Caco-2 (cell line): Measurements from ENCODE around the gene MTX1. TPM values are rescaled to one million over a fixed set of nuclear protein-coding genes. Genes with fewer than 3 reads are reported as not detected.
"Not testable (repeated sequence)": the region's sequence is repeated elsewhere in the genome, so short reads cannot be mapped to it uniquely, and the experiment has no call there.

ENCODE experiments used
- BruUV-seq: library from RNA; stranded (reverse); fragments of 400-500 nt; replicated peaks from 2 replicates; lab custom pipeline; 2021; lab: Mats Ljungman, UMichigan
- CTCF ChIA-PET: fragments of 300-600 bp; sonication (Branson Sonifier 250); formaldehyde crosslinking; loops from one replicate; lab custom pipeline; 2022; ENCODE audit warnings: antibody characterized with exemption; lab: Charles Lee
- POLR2A ChIA-PET: fragments of 300-600 bp; sonication (Branson Sonifier 250); formaldehyde crosslinking; loops from one replicate; lab custom pipeline; 2022; ENCODE audit warnings: antibody characterized with exemption; lab: Charles Lee
- DNase-seq, 2 experiments: peaks; one replicate each; pipeline versions ENCODE4 v3.0.0 to v3.0.0-alpha.2; 2020 to 2022
- H3K27me3 ChIP-seq: replicated peaks from 2 replicates; pipeline ENCODE4 v1.6.0; 2011; ENCODE audit warnings: low read length; ENCODE audit not compliant: control insufficient read depth, insufficient read depth
- H3K36me3 ChIP-seq: 2 replicates; pipeline ENCODE4 v1.5.1; 2011; ENCODE audit warnings: low read length; ENCODE audit not compliant: control insufficient read depth, insufficient read depth
- H3K4me1 ChIP-seq: fragments of 250-450 bp; sonication (Bioruptor Pico); 2 replicates; pipeline ENCODE4 v1.5.1; 2020; ENCODE audit warnings: mild to moderate bottlenecking
- H3K4me3 ChIP-seq: 2 replicates; pipeline ENCODE4 v1.5.1; 2011; ENCODE audit warnings: low read depth, mild to moderate bottlenecking, control low read depth, low read length
- H3K9me3 ChIP-seq: fragments of 250-450 bp; sonication (Bioruptor Pico); 2 replicates; pipeline ENCODE4 v1.5.1; 2020; ENCODE audit warnings: mild to moderate bottlenecking, moderate library complexity
- H3K27ac Mint-ChIP-seq: one replicate; pipeline ENCODE4 v1.8.0; 2022; ENCODE audit warnings: mixed read lengths; ENCODE audit not compliant: unreplicated experiment
- H3K27me3 Mint-ChIP-seq: one replicate; pipeline ENCODE4 v1.8.0; 2022; ENCODE audit warnings: mixed read lengths; ENCODE audit not compliant: insufficient read depth, unreplicated experiment
- H3K36me3 Mint-ChIP-seq: one replicate; pipeline ENCODE4 v1.8.0; 2022; ENCODE audit warnings: mild to moderate bottlenecking, mixed read lengths; ENCODE audit not compliant: insufficient read depth, unreplicated experiment
- H3K4me1 Mint-ChIP-seq: one replicate; pipeline ENCODE4 v1.8.0; 2022; ENCODE audit warnings: low read depth, mixed read lengths; ENCODE audit not compliant: unreplicated experiment
- H3K4me3 Mint-ChIP-seq: one replicate; pipeline ENCODE4 v1.8.0; 2022; ENCODE audit warnings: mild to moderate bottlenecking, moderate library complexity, mixed read lengths; ENCODE audit not compliant: unreplicated experiment
- H3K9me3 Mint-ChIP-seq: one replicate; pipeline ENCODE4 v1.8.0; 2022; ENCODE audit warnings: mixed read lengths; ENCODE audit not compliant: unreplicated experiment
- intact Hi-C: fragments of 100-400 bp; cut with micrococcal nuclease; formaldehyde crosslinking; loops from one replicate; pipeline ENCODE4 v1.10.0; 2022; ENCODE audit not compliant: unreplicated experiment
- total RNA-seq: library from RNA; stranded (reverse); gene quantifications from 2 replicates; pipeline ENCODE4 v1.2.3, GENCODE V29; 2022
- TF ChIP-seq, protein P1 (sequence below), 2 experiments: fragments of 200-600 bp in 1 of 2; IDR thresholded peaks; 1 replicate in 1 of 2; 2 replicates in 1 of 2; pipeline versions ENCODE4 v1.5.1 to v1.8.0; 2011 to 2022; ENCODE audit warnings: antibody characterized with exemption in 1 of 2, control low read depth in 1 of 2, inconsistent platforms in 1 of 2, low read depth in 1 of 2, low read length in 1 of 2, mild to moderate bottlenecking in 1 of 2, moderate library complexity in 1 of 2; ENCODE audit not compliant: insufficient read depth in 1 of 2, severe bottlenecking in 1 of 2, unreplicated experiment in 1 of 2

Gene MTX1
- total RNA-seq, 1 experiment from 2014 or later = 65.3 TPM

DNA sequence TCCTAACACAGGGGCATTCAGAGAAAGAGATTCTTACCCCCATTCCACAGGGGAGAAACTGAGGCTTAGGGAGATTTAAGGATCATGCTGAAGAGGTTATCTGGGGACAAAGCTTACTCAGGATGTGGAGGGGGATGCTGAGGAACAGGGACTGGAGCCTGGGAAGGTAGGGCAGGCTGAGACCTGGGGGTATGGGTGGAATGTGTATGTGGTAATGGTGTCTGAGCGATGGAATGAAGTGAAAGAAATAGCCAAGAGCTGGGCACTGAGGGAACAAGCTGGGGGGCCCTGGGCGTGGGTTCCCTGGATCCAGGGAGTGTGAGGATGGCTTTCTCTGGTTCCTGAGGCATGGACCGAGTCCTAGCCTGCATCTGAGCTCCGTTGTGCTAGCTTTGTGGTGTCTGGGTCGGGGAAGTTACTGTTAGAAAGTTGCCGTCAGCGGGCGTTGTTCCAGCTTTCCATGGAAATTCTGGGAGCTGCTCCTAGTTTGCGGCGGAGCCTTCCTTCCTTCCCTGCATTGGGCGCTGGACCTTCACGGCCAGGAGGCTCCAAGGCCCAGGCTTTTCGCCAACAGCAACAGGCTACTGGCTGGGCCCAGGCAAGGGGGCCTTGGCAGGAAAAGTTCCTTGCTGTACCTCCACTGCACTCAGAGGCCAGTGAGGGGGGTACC lies 3.0 kb downstream of the MTX1 start:
- H3K9me3 Mint-ChIP-seq, H3K9me3 ChIP-seq, H3K4me3 Mint-ChIP-seq, H3K27ac Mint-ChIP-seq, H3K36me3 ChIP-seq, CTCF ChIA-PET, H3K27me3 ChIP-seq, H3K27me3 Mint-ChIP-seq, BruUV-seq, POLR2A ChIA-PET, intact Hi-C loops, DNase-seq, H3K4me3 ChIP-seq: not testable (repeated sequence)
- Mint-ChIP-seq H3K36me3 (peaks cover 21% of the 10 kb centered on the region), H3K4me1 (peaks cover 16% of the 10 kb centered on the region)
- peaks cover 15% of the 10 kb centered on the region for H3K4me1 ChIP-seq

DNA sequence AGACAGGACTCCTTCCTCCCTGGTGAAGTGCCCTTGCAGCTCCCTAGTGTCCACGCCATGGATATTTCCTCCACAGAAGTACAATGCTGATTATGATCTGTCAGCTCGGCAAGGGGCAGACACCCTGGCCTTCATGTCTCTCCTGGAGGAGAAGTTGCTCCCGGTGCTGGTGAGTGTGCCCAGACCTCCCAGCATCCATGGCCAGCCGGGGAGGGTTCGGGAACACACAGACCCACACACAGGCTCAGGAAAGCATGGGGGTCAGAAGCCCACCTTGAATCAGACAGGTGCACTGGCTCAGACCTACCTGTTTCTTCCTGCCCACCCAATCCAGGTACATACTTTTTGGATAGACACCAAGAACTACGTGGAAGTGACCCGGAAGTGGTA lies 3.6 kb downstream of the MTX1 start:
- POLR2A ChIA-PET, H3K4me3 Mint-ChIP-seq, BruUV-seq, H3K36me3 ChIP-seq, H3K4me3 ChIP-seq, H3K27me3 ChIP-seq, H3K27ac Mint-ChIP-seq, CTCF ChIA-PET, H3K9me3 ChIP-seq, DNase-seq, intact Hi-C loops, H3K9me3 Mint-ChIP-seq, H3K27me3 Mint-ChIP-seq: not testable (repeated sequence)
- peaks cover 21% of the 10 kb centered on the region for H3K36me3 Mint-ChIP-seq
- H3K4me1 Mint-ChIP-seq = peaks cover 12% of the 10 kb centered on the region
- peaks cover 10% of the 10 kb centered on the region for H3K4me1 ChIP-seq

DNA sequence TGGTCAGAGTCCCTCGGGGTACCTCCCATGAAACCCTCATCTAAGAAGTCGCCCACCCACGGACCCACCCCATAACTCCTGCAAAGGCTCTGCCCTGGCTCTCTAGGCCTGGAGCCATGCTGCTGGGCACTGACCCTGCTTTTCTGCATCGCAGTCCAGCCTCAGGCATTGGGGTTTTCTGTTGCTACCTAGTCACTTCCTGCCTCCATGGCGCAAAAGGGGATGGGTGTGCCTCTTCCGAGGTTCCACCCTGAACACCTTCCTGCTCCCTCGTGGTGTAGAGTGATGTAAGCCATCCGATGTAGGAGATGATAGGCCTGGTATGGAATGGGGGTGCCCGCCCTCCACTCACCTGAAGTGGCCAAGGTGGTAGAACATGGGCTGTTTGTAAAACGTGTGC lies 6.2 kb downstream of the MTX1 start:
- H3K36me3 Mint-ChIP-seq, H3K9me3 Mint-ChIP-seq, H3K4me3 Mint-ChIP-seq, CTCF ChIA-PET, intact Hi-C loops, BruUV-seq, POLR2A ChIA-PET, H3K27me3 ChIP-seq, H3K36me3 ChIP-seq, H3K27me3 Mint-ChIP-seq, DNase-seq, H3K9me3 ChIP-seq, H3K4me1 ChIP-seq, H3K27ac Mint-ChIP-seq, H3K4me3 ChIP-seq: not testable (repeated sequence)
- peaks cover 14% of the 10 kb centered on the region for H3K4me1 Mint-ChIP-seq

DNA sequence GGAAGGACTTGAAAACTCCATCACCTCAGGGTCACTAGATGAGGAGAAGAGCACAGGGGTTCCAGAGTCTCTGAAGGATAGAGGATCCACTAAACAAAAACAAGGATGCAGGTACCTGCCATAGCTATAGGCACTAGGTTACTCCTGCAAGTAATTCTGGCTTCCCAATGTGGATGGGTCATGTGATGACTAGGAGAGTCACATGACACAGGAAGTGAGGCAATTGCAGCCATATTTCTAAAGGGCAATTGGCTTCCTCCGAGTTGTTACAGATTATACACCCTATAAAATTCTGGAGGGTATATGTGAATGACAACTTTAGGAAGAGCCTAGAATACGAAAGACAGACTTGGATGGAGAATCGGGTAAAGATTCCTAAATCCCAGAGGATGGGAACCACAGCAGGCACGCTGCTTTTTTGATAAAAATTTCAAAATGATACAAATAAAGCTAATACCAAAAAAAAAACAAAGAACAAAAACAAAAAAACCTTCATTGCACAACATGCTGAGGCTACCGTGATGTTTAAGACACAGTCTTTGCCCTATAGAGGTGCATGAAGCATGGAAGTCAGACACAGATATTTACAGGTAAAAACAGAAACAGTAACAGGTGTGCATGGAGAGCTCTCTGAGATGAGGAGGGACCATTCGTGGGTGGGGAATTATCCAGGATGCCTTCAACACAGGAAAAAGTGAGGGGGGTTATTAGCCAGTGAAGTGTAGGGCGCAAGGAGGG lies 10.5 kb downstream of the MTX1 start:
- no TSS peak for BruUV-seq
- Mint-ChIP-seq H3K9me3 (no peaks in the 10 kb centered on the region), H3K27me3 (no peaks in the 10 kb centered on the region), H3K4me1 (peaks cover 10% of the 10 kb centered on the region), H3K36me3 (peaks cover 9% of the 10 kb centered on the region), H3K4me3 (peak overlapping the region; percentile 66), H3K27ac (peak overlapping the region; percentile 47)
- CTCF ChIA-PET = interaction anchor here (0.9 to 1.5 kb wide), 3 partner anchors 12 to 32 kb away, joined by 3 to 4 read pairs (median 4); no protein-coding TSS in a partner anchor
- TF ChIP-seq, protein P1, sequence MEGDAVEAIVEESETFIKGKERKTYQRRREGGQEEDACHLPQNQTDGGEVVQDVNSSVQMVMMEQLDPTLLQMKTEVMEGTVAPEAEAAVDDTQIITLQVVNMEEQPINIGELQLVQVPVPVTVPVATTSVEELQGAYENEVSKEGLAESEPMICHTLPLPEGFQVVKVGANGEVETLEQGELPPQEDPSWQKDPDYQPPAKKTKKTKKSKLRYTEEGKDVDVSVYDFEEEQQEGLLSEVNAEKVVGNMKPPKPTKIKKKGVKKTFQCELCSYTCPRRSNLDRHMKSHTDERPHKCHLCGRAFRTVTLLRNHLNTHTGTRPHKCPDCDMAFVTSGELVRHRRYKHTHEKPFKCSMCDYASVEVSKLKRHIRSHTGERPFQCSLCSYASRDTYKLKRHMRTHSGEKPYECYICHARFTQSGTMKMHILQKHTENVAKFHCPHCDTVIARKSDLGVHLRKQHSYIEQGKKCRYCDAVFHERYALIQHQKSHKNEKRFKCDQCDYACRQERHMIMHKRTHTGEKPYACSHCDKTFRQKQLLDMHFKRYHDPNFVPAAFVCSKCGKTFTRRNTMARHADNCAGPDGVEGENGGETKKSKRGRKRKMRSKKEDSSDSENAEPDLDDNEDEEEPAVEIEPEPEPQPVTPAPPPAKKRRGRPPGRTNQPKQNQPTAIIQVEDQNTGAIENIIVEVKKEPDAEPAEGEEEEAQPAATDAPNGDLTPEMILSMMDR (IDR thresholded peaks at IDR 0.05; ENCODE audit: insufficient read depth in 1 of 2, low read depth in 1 of 2, low read length in 1 of 2, severe bottlenecking in 1 of 2, unreplicated experiment in 1 of 2) = no peak
- Histone ChIP-seq H3K27me3 (no peaks in the 10 kb centered on the region), H3K4me3 (peak overlapping the region; percentile 29), H3K4me1 (peaks cover 5% of the 10 kb centered on the region), H3K36me3 (no peaks in the 10 kb centered on the region; the same call in 1 of the 2 replicates), H3K9me3 (no peaks in the 10 kb centered on the region)
- intact Hi-C loops = no loop called here
- peak; percentile 64 to 68 for DNase-seq
- POLR2A ChIA-PET = interaction anchor here (0.8 kb wide), 1 partner anchor 10 kb away, joined by 4 read pairs; no protein-coding TSS in a partner anchor
